HepG2 (cell line): ENCODE results near the gene TDRD10. TPM values are rescaled to one million over a fixed set of nuclear protein-coding genes. Genes with fewer than 3 reads are reported as not detected.

Experiments
- DNMT3B ChIP-seq: conservative IDR thresholded peaks from 2 replicates; pipeline ENCODE4 v1.6.1; 2016; ENCODE audit warnings: missing biosample characterization, control low read depth
- GATAD1 ChIP-seq: IDR thresholded peaks from 2 replicates; pipeline ENCODE4 v1.6.1; 2016; ENCODE audit warnings: missing genetic modification reagents, missing compliant biosample characterization
- HDAC1 ChIP-seq: sonication (generic); formaldehyde crosslinking; IDR thresholded peaks from 2 replicates; pipeline ENCODE4 v1.5.1; 2020; ENCODE audit warnings: mild to moderate bottlenecking, missing genetic modification reagents
- HNF1A ChIP-seq, 2 experiments: sonication (generic) in 1 of 2; formaldehyde crosslinking in 1 of 2; IDR thresholded peaks; 2 replicates each; pipeline versions ENCODE4 v1.4.0 to v1.6.1; 2016 to 2020; ENCODE audit warnings: borderline replicate concordance in 1 of 2, low read depth in 1 of 2, mild to moderate bottlenecking in 1 of 2, missing genetic modification reagents in 1 of 2
- JUND ChIP-seq: sonication (generic); formaldehyde crosslinking; IDR thresholded peaks from 2 replicates; pipeline ENCODE4 v1.8.0; 2022; ENCODE audit warnings: mild to moderate bottlenecking, missing genetic modification reagents
- KAT8 ChIP-seq: IDR thresholded peaks from 2 replicates; pipeline ENCODE4 v1.6.1; 2016; ENCODE audit warnings: missing genetic modification reagents, missing compliant biosample characterization
- KDM2A ChIP-seq: sonication (generic); formaldehyde crosslinking; IDR thresholded peaks from 2 replicates; pipeline ENCODE4 v1.4.0; 2020; ENCODE audit warnings: low read depth, missing genetic modification reagents, borderline replicate concordance
- NKX3-1 ChIP-seq: sonication (generic); formaldehyde crosslinking; IDR thresholded peaks from 2 replicates; pipeline ENCODE4 v1.5.0; 2020; ENCODE audit warnings: missing genetic modification reagents
- NRL ChIP-seq: sonication (generic); formaldehyde crosslinking; IDR thresholded peaks from 2 replicates; pipeline ENCODE4 v1.5.0; 2020; ENCODE audit warnings: missing genetic modification reagents, mild to moderate bottlenecking, moderate library complexity, borderline replicate concordance
- PHB2 ChIP-seq: fragments of 450-650 bp; IDR thresholded peaks from 2 replicates; pipeline ENCODE4 v1.6.1; 2018; ENCODE audit not compliant: partially characterized antibody
- SMARCC2 ChIP-seq: fragments of 450-650 bp; IDR thresholded peaks from 2 replicates; pipeline ENCODE4 v1.6.1; 2017; ENCODE audit warnings: antibody characterized with exemption, mild to moderate bottlenecking
- TBX3 ChIP-seq: fragments of 450-650 bp; IDR thresholded peaks from 2 replicates; pipeline ENCODE4 v1.6.1; 2017; ENCODE audit warnings: antibody characterized with exemption, mild to moderate bottlenecking, inconsistent platforms, borderline replicate concordance
- YEATS4 ChIP-seq: sonication (generic); formaldehyde crosslinking; IDR thresholded peaks from 2 replicates; pipeline ENCODE4 v1.4.0; 2020; ENCODE audit warnings: missing genetic modification reagents, borderline replicate concordance
- ZC3H13 ChIP-seq: sonication (generic); formaldehyde crosslinking; IDR thresholded peaks from 2 replicates; pipeline ENCODE4 v1.8.1; 2023; ENCODE audit warnings: mild to moderate bottlenecking, missing genetic modification reagents, moderate library complexity
- ZNF224 ChIP-seq: sonication (generic); formaldehyde crosslinking; IDR thresholded peaks from 2 replicates; pipeline ENCODE4 v1.5.0; 2020; ENCODE audit warnings: mild to moderate bottlenecking, missing genetic modification reagents
- ZNF615 ChIP-seq: sonication (generic); formaldehyde crosslinking; IDR thresholded peaks from 2 replicates; pipeline ENCODE4 v1.5.0; 2020; ENCODE audit warnings: mild to moderate bottlenecking, missing genetic modification reagents, borderline replicate concordance
- ZNF737 ChIP-seq: sonication (generic); formaldehyde crosslinking; IDR thresholded peaks from 2 replicates; pipeline ENCODE4 v1.5.0; 2020; ENCODE audit warnings: missing genetic modification reagents, mild to moderate bottlenecking, borderline replicate concordance
- polyA plus RNA-seq, 8 experiments: library from polyadenylated mRNA; depleted of rRNA in 3 of 8; stranded (reverse) in 7 of 8; unstranded in 1 of 8; fragments of >200 nt; fragmentation: Illumina TruSeq in 4 of 8; extraction: Trizol in 4 of 8; gene quantifications; 2 replicates each; pipeline versions ENCODE4 v1.2.1 to v1.2.3, GENCODE V29; 2011 to 2016; ENCODE audit warnings: low read depth in 4 of 8, missing spikeins in 1 of 8, mixed read lengths in 1 of 8; ENCODE audit not compliant: insufficient read depth in 1 of 8
- total RNA-seq, 5 experiments: library from RNA; depleted of rRNA; stranded (reverse); fragments of >200 nt; fragmentation: Illumina TruSeq; extraction: Trizol; gene quantifications; 2 replicates each; pipeline ENCODE4 v1.2.3, GENCODE V29; 2016; ENCODE audit warnings: low read depth in 1 of 5
- TF ChIP-seq, protein P1 (sequence below): sonication (generic); formaldehyde crosslinking; IDR thresholded peaks from 2 replicates; pipeline ENCODE4 v1.4.0; 2020; ENCODE audit warnings: mild to moderate bottlenecking, missing genetic modification reagents
- TF ChIP-seq, protein P2 (sequence below): sonication (generic); formaldehyde crosslinking; IDR thresholded peaks from 2 replicates; pipeline ENCODE4 v1.5.1; 2020; ENCODE audit warnings: mild to moderate bottlenecking, missing genetic modification reagents, moderate library complexity

TDRD10 gene
- total and polyA plus RNA-seq, 2 of the 13 experiments (the other 11 are each of a cell fraction or from before 2014, with no cell fraction given) = not detected

- TF ChIP-seq HNF1A (IDR thresholded peaks at IDR 0.05; ENCODE audit: low read depth) (no peak), HNF1A (CRISPR knock-in tag; IDR thresholded peaks at IDR 0.05; ENCODE audit: borderline replicate concordance) (peak; percentile 45; the same call in 1 of the 2 replicates), DNMT3B (no peak), PHB2 (no peak), NKX3-1 (CRISPR knock-in tag) (no peak), KAT8 (CRISPR knock-in tag) (peak; percentile 49; the same call in 1 of the 2 replicates), TBX3 (no peak), ZNF224 (CRISPR knock-in tag) (no peak), YEATS4 (CRISPR knock-in tag) (no peak), KDM2A (CRISPR knock-in tag) (peak; percentile 69), SMARCC2 (no peak), ZC3H13 (CRISPR knock-in tag) (no peak), HDAC1 (CRISPR knock-in tag) (peak; percentile 17; the same call in 1 of the 2 replicates), GATAD1 (CRISPR knock-in tag) (no peak), JUND (no peak), ZNF737 (no peak), NRL (CRISPR knock-in tag) (no peak), ZNF615 (CRISPR knock-in tag) (no peak)
- TF ChIP-seq, protein P1, sequence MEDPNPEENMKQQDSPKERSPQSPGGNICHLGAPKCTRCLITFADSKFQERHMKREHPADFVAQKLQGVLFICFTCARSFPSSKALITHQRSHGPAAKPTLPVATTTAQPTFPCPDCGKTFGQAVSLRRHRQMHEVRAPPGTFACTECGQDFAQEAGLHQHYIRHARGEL = no peak
- TF ChIP-seq, protein P2, sequence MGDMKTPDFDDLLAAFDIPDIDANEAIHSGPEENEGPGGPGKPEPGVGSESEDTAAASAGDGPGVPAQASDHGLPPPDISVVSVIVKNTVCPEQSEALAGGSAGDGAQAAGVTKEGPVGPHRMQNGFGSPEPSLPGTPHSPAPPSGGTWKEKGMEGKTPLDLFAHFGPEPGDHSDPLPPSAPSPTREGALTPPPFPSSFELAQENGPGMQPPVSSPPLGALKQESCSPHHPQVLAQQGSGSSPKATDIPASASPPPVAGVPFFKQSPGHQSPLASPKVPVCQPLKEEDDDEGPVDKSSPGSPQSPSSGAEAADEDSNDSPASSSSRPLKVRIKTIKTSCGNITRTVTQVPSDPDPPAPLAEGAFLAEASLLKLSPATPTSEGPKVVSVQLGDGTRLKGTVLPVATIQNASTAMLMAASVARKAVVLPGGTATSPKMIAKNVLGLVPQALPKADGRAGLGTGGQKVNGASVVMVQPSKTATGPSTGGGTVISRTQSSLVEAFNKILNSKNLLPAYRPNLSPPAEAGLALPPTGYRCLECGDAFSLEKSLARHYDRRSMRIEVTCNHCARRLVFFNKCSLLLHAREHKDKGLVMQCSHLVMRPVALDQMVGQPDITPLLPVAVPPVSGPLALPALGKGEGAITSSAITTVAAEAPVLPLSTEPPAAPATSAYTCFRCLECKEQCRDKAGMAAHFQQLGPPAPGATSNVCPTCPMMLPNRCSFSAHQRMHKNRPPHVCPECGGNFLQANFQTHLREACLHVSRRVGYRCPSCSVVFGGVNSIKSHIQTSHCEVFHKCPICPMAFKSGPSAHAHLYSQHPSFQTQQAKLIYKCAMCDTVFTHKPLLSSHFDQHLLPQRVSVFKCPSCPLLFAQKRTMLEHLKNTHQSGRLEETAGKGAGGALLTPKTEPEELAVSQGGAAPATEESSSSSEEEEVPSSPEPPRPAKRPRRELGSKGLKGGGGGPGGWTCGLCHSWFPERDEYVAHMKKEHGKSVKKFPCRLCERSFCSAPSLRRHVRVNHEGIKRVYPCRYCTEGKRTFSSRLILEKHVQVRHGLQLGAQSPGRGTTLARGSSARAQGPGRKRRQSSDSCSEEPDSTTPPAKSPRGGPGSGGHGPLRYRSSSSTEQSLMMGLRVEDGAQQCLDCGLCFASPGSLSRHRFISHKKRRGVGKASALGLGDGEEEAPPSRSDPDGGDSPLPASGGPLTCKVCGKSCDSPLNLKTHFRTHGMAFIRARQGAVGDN (CRISPR knock-in tag) = peak; percentile 45; the same call in 1 of the 2 replicates
These were observed 32.0 kb upstream of the TDRD10 start (continued) for GRCh38 chr1:154469844-154470560.
